SK-N-SH (cell line): Measurements from ENCODE around the gene ARHGAP6. TPM values are rescaled to one million over a fixed set of nuclear protein-coding genes. Genes with fewer than 3 reads are reported as not detected.
A peak's percentile ranks its signal among the peaks of the same experiment; 100 is the strongest.

Source experiments
- CTCF ChIA-PET: fragments of 300-600, 350-600 bp; formaldehyde crosslinking; extraction: SDS; loops from one replicate; lab custom pipeline; 2021; lab: Yijun Ruan, JAX
- POLR2A ChIA-PET: fragments of 350-600 bp; sonication (Branson Sonifier 250); formaldehyde crosslinking; extraction: SDS; loops from one replicate; lab custom pipeline; 2020; ENCODE audit warnings: antibody characterized with exemption, inconsistent platforms; lab: Yijun Ruan, JAX
- DNase-seq: peaks from one replicate; pipeline ENCODE4 v3.0.0; 2012
- H2AFZ ChIP-seq: fragments of 200-600 bp; sonication (generic); 2 replicates; pipeline ENCODE4 v1.8.1; 2016; ENCODE audit warnings: antibody characterized with exemption, mild to moderate bottlenecking, low read depth
- H3F3A ChIP-seq: fragments of 200-600 bp; sonication (generic); replicated peaks from 2 replicates; pipeline ENCODE3; 2016; ENCODE audit warnings: antibody characterized with exemption, mild to moderate bottlenecking; ENCODE audit not compliant: insufficient read depth
- H3K27ac ChIP-seq, 2 experiments: fragments of 200-500 bp in 1 of 2; fragments of 200-600 bp in 1 of 2; sonication (Bioruptor generic) in 1 of 2; sonication (generic), shearing (Covaris generic) in 1 of 2; 2 replicates each; pipeline versions ENCODE4 v1.5.1 to v1.6.1; 2014 to 2016; ENCODE audit warnings: low read depth in 2 of 2, inconsistent platforms in 1 of 2, low read length in 1 of 2, mild to moderate bottlenecking in 1 of 2, mixed read lengths in 1 of 2
- H3K27me3 ChIP-seq: fragments of 200-600 bp; sonication (generic), shearing (Covaris generic); 2 replicates; pipeline ENCODE4 v1.6.1; 2016; ENCODE audit warnings: mixed run types; ENCODE audit not compliant: insufficient read depth
- H3K36me3 ChIP-seq, 2 experiments: fragments of 200-500 bp in 1 of 2; fragments of 200-600 bp in 1 of 2; sonication (Bioruptor generic) in 1 of 2; sonication (generic) in 1 of 2; replicated peaks in 1 of 2; 2 replicates each; pipeline versions ENCODE3 to v1.5.1; 2014 to 2016; ENCODE audit warnings: low read length in 1 of 2, mild to moderate bottlenecking in 1 of 2; ENCODE audit not compliant: insufficient read depth in 2 of 2, control insufficient read depth in 1 of 2
- H3K4me1 ChIP-seq, 2 experiments: fragments of 200-500 bp in 1 of 2; fragments of 200-600 bp in 1 of 2; sonication (Bioruptor generic) in 1 of 2; sonication (generic), shearing (Covaris generic) in 1 of 2; 2 replicates each; pipeline versions ENCODE4 v1.5.1 to v1.6.1; 2014 to 2016; ENCODE audit warnings: low read depth in 1 of 2, low read length in 1 of 2, mixed run types in 1 of 2; ENCODE audit not compliant: insufficient read depth in 2 of 2, control insufficient read depth in 1 of 2
- H3K4me2 ChIP-seq: fragments of 200-600 bp; sonication (generic), shearing (Covaris generic); 2 replicates; pipeline ENCODE4 v1.6.1; 2017; ENCODE audit warnings: mixed run types
- H3K4me3 ChIP-seq, 2 experiments: fragments of 200-500 bp in 1 of 2; fragments of 200-600 bp in 1 of 2; sonication (Bioruptor generic) in 1 of 2; sonication (generic), shearing (Covaris generic) in 1 of 2; 2 replicates each; pipeline versions ENCODE4 v1.5.1 to v1.8.1; 2014 to 2016; ENCODE audit warnings: low read depth in 2 of 2, inconsistent platforms in 1 of 2, low read length in 1 of 2, mild to moderate bottlenecking in 1 of 2, mixed read lengths in 1 of 2, moderate library complexity in 1 of 2
- H3K79me2 ChIP-seq: fragments of 200-600 bp; sonication (generic); 2 replicates; pipeline ENCODE4 v1.8.1; 2017; ENCODE audit warnings: mild to moderate bottlenecking; ENCODE audit not compliant: insufficient read depth
- H3K9ac ChIP-seq: fragments of 200-600 bp; sonication (generic); 2 replicates; pipeline ENCODE4 v1.6.1; 2017; ENCODE audit warnings: mixed run types
- H3K9me2 ChIP-seq: fragments of 200-600 bp; sonication (generic); 2 replicates; pipeline ENCODE4 v1.6.1; 2017; ENCODE audit warnings: mixed run types
- H3K9me3 ChIP-seq: fragments of 200-600 bp; sonication (generic); 2 replicates; pipeline ENCODE4 v1.6.1; 2017; ENCODE audit warnings: mixed run types, mild to moderate bottlenecking, moderate library complexity
- H4K20me1 ChIP-seq: fragments of 200-600 bp; sonication (generic); 2 replicates; pipeline ENCODE4 v1.6.1; 2017; ENCODE audit warnings: mild to moderate bottlenecking, mixed run types; ENCODE audit not compliant: insufficient read depth
- EP300 ChIP-seq, 2 experiments: IDR thresholded peaks; 2 replicates each; pipeline versions ENCODE4 v1.4.0 to v1.6.1; 2012; ENCODE audit warnings: borderline replicate concordance in 1 of 2, low read depth in 1 of 2, low read length in 1 of 2
- MAX ChIP-seq: IDR thresholded peaks from 2 replicates; pipeline ENCODE4 v1.4.0; 2012; ENCODE audit warnings: low read depth
- NRF1 ChIP-seq: IDR thresholded peaks from 2 replicates; pipeline ENCODE4 v1.6.1; 2012; ENCODE audit warnings: low read depth, mild to moderate bottlenecking, low read length
- REST ChIP-seq: IDR thresholded peaks from 2 replicates; pipeline ENCODE4 v1.6.1; 2012; ENCODE audit warnings: mild to moderate bottlenecking, low read depth, low read length, moderate library complexity
- RFX5 ChIP-seq: IDR thresholded peaks from 2 replicates; pipeline ENCODE4 v1.6.1; 2012; ENCODE audit warnings: mild to moderate bottlenecking, improper control_type of control experiment, low read length
- RXRA ChIP-seq: IDR thresholded peaks from 2 replicates; pipeline ENCODE4 v1.4.0; 2012; ENCODE audit warnings: low read depth, mild to moderate bottlenecking, borderline replicate concordance
- ZBTB33 ChIP-seq: IDR thresholded peaks from 2 replicates; pipeline ENCODE4 v1.4.0; 2012; ENCODE audit warnings: low read depth, borderline replicate concordance
- WGBS: methylation state at CpG from one replicate; pipeline ENCODE4 v1.1.6; 2017; ENCODE audit warnings: low lambda C conversion rate; 5-methylcytosine and 5-hydroxymethylcytosine counted together
- polyA plus RNA-seq, 3 experiments: library from polyadenylated mRNA; depleted of rRNA; stranded (reverse); fragments of >200 nt; gene quantifications; 2 replicates each; pipeline ENCODE4 v1.2.3, GENCODE V29; 2012

ARHGAP6 gene
- polyA plus RNA-seq, 1 of the 3 experiments (the other 2 are of a cell fraction) = 0.16 TPM

- no peaks in the 10 kb centered on the region; the same call in 1 of the 2 replicates for H3K27me3 ChIP-seq
- H4K20me1 ChIP-seq = no peaks in the 10 kb centered on the region
- no peaks in the 10 kb centered on the region for H3K9me2 ChIP-seq
- POLR2A ChIA-PET = no interaction called here
- WGBS = 15% methylated on average over 12 of the region's 12 CpGs
- H3K36me3 ChIP-seq = no peaks in the 10 kb centered on the region
- no peaks in the 10 kb centered on the region for H3K4me1 ChIP-seq
- H3K9ac ChIP-seq = no peak overlapping the region
- H3K9me3 ChIP-seq = no peaks in the 10 kb centered on the region
- no peak for DNase-seq
- peak overlapping the region in 1 of 2 experiments; percentile 46; a peak in 1 of 4 replicates for H3K4me3 ChIP-seq
- peak overlapping the region; percentile 49; the same call in 1 of the 2 replicates for H3K4me2 ChIP-seq
- no peaks in the 10 kb centered on the region for H3K79me2 ChIP-seq
- no peaks in the 10 kb centered on the region for H3F3A ChIP-seq
- no peak overlapping the region for H2AFZ ChIP-seq
- H3K27ac ChIP-seq = no peak overlapping the region
- TF ChIP-seq NRF1 (no peak), EP300 (IDR thresholded peaks at IDR 0.05; ENCODE audit: borderline replicate concordance in 1 of 2, low read depth in 1 of 2, low read length in 1 of 2) (no peak), RXRA (no peak), RFX5 (no peak)
- TF ChIP-seq, all 33 proteins: peak for 0
- CTCF ChIA-PET = no interaction called here
These were observed 39.2 kb upstream of the ARHGAP6 start for GRCh38 chrX:11704725-11705495.

GRCh38 chrX:11703855-11704254 is 38.1 kb upstream of the ARHGAP6 start:
- no peaks in the 10 kb centered on the region for H3K36me3 ChIP-seq
- no peak for DNase-seq
- no peaks in the 10 kb centered on the region for H3F3A ChIP-seq
- WGBS = 39% methylated on average over 7 of the region's 10 CpGs
- no peak overlapping the region for H2AFZ ChIP-seq
- ChIA-PET CTCF (no interaction called here), POLR2A (no interaction called here)
- H3K79me2 ChIP-seq = no peaks in the 10 kb centered on the region
- H3K9me3 ChIP-seq = no peaks in the 10 kb centered on the region
- H3K4me3 ChIP-seq = no peak overlapping the region
- no peaks in the 10 kb centered on the region; the same call in 1 of the 2 replicates for H3K27me3 ChIP-seq
- H3K4me1 ChIP-seq = no peaks in the 10 kb centered on the region
- TF ChIP-seq MAX = no peak
- TF ChIP-seq ZBTB33 = no peak
- no peak for TF ChIP-seq REST
- no peaks in the 10 kb centered on the region for H4K20me1 ChIP-seq
- no peak overlapping the region for H3K27ac ChIP-seq
- no peak overlapping the region for H3K9ac ChIP-seq
- H3K4me2 ChIP-seq = no peak overlapping the region
- no peaks in the 10 kb centered on the region for H3K9me2 ChIP-seq
